ENCODE measurements around the gene MTTP. TPM values are rescaled to one million over a fixed set of nuclear protein-coding genes. Genes with fewer than 3 reads are reported as not detected.

The MTTP gene
- total RNA-seq, 1 donor from 2014 or later = 0.20 TPM

GRCh38 chr4:99642725-99643489 lies 68.3 kb downstream of the MTTP start:
- peak; percentile 47 for ATAC-seq
- Histone ChIP-seq H3K27me3 (no peaks in the 10 kb centered on the region), H3K4me3 (no peak overlapping the region), H3K9me3 (no peaks in the 10 kb centered on the region), H3K36me3 (no peaks in the 10 kb centered on the region), H3K4me1 (no peaks in the 10 kb centered on the region), H3K27ac (no peak overlapping the region)
- no peak for TF ChIP-seq CTCF (IDR thresholded peaks at IDR 0.05)
- intact Hi-C loops (cut with DNase I) = no loop called here
- no peak for DNase-seq

GRCh38 chr4:99644453-99644852 lies 69.8 kb downstream of the MTTP start:
- Histone ChIP-seq H3K27me3 (no peaks in the 10 kb centered on the region), H3K4me3 (no peak overlapping the region), H3K27ac (no peak overlapping the region), H3K36me3 (no peaks in the 10 kb centered on the region), H3K9me3 (no peaks in the 10 kb centered on the region), H3K4me1 (no peaks in the 10 kb centered on the region)
- DNase-seq (no peak), ATAC-seq (no peak)
- no peak for TF ChIP-seq CTCF (IDR thresholded peaks at IDR 0.05)
- intact Hi-C loops (cut with DNase I) = no loop called here

GRCh38 chr4:99645036-99645435 lies 70.4 kb downstream of the MTTP start:
- TF ChIP-seq CTCF (IDR thresholded peaks at IDR 0.05) = no peak
- Histone ChIP-seq H3K4me1 (no peaks in the 10 kb centered on the region), H3K27ac (no peak overlapping the region), H3K36me3 (no peaks in the 10 kb centered on the region), H3K4me3 (no peak overlapping the region), H3K9me3 (no peaks in the 10 kb centered on the region), H3K27me3 (no peaks in the 10 kb centered on the region)
- no peak for DNase-seq
- intact Hi-C loops (cut with DNase I) = no loop called here
- no peak for ATAC-seq

- DNase-seq (no peak), ATAC-seq (no peak)
- Histone ChIP-seq H3K27me3 (no peaks in the 10 kb centered on the region), H3K27ac (no peak overlapping the region), H3K4me1 (no peaks in the 10 kb centered on the region), H3K36me3 (no peaks in the 10 kb centered on the region), H3K4me3 (no peak overlapping the region), H3K9me3 (no peaks in the 10 kb centered on the region)
- intact Hi-C loops (cut with DNase I) = no loop called here
- no peak for TF ChIP-seq CTCF (IDR thresholded peaks at IDR 0.05)
These were observed 71.0 kb downstream of the MTTP start for GRCh38 chr4:99645638-99646037.

GRCh38 chr4:99647071-99647470 lies 72.4 kb downstream of the MTTP start:
- ATAC-seq = no peak
- Histone ChIP-seq H3K4me1 (no peaks in the 10 kb centered on the region), H3K36me3 (no peaks in the 10 kb centered on the region), H3K27me3 (no peaks in the 10 kb centered on the region), H3K4me3 (no peak overlapping the region), H3K27ac (no peak overlapping the region), H3K9me3 (no peaks in the 10 kb centered on the region)
- no peak for DNase-seq
- TF ChIP-seq CTCF (IDR thresholded peaks at IDR 0.05) = no peak
- intact Hi-C loops (cut with DNase I) = no loop called here

GRCh38 chr4:99648321-99648720 lies 73.7 kb downstream of the MTTP start:
- Histone ChIP-seq H3K4me1 (no peaks in the 10 kb centered on the region), H3K27me3 (no peaks in the 10 kb centered on the region), H3K27ac (no peak overlapping the region), H3K4me3 (no peak overlapping the region), H3K9me3 (no peaks in the 10 kb centered on the region), H3K36me3 (no peaks in the 10 kb centered on the region)
- DNase-seq (no peak), ATAC-seq (no peak)
- intact Hi-C loops (cut with DNase I) = no loop called here
- no peak for TF ChIP-seq CTCF (IDR thresholded peaks at IDR 0.05)
